GM12801 (cell line): ENCODE results near the gene H3-3A.

Experiments
- TF ChIP-seq, protein P1 (sequence below): IDR thresholded peaks from one replicate; pipeline ENCODE4 v1.5.1; 2011; ENCODE audit warnings: control low read depth; ENCODE audit not compliant: insufficient read length; ENCODE audit errors: extremely low read depth

The H3-3A gene

GRCh38 chr1:226108935-226109828 is 46.7 kb downstream of the H3-3A start:
- TF ChIP-seq, protein P1, sequence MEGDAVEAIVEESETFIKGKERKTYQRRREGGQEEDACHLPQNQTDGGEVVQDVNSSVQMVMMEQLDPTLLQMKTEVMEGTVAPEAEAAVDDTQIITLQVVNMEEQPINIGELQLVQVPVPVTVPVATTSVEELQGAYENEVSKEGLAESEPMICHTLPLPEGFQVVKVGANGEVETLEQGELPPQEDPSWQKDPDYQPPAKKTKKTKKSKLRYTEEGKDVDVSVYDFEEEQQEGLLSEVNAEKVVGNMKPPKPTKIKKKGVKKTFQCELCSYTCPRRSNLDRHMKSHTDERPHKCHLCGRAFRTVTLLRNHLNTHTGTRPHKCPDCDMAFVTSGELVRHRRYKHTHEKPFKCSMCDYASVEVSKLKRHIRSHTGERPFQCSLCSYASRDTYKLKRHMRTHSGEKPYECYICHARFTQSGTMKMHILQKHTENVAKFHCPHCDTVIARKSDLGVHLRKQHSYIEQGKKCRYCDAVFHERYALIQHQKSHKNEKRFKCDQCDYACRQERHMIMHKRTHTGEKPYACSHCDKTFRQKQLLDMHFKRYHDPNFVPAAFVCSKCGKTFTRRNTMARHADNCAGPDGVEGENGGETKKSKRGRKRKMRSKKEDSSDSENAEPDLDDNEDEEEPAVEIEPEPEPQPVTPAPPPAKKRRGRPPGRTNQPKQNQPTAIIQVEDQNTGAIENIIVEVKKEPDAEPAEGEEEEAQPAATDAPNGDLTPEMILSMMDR, result no peak

GRCh38 chr1:226109829-226110248 is 47.3 kb downstream of the H3-3A start:
- TF ChIP-seq, protein P1, result no peak

- TF ChIP-seq, protein P1, result no peak
Measured at GRCh38 chr1:226110249-226111097, 48.0 kb downstream of the H3-3A start.

- TF ChIP-seq, protein P1, result no peak
Measured at GRCh38 chr1:226111098-226111882, 48.8 kb downstream of the H3-3A start.

GRCh38 chr1:226111883-226112261 is 49.4 kb downstream of the H3-3A start:
- TF ChIP-seq, protein P1, result no peak

- TF ChIP-seq, protein P1, result no peak
Measured at GRCh38 chr1:226112626-226113025, 50.1 kb downstream of the H3-3A start.
